HL-60/S4 treated with retinoic acid at 250 ng/mL for 4 days and 3 days (cell line): ENCODE data around the gene BOK.
"Not testable (repeated sequence)": the region's sequence is repeated elsewhere in the genome, so short reads cannot be mapped to it uniquely, and the experiment has no call there.

Experiments
- in situ Hi-C: fragments of 300-500 bp; cut with MboI; formaldehyde crosslinking; loops from 2 replicates; pipeline ENCODE4 v1.7.0; 2022; ENCODE audit warnings: low sequenced_read_pairs

The BOK gene

GRCh38 chr2:241558532-241559322 is at the start of gene BOK:
Gene BOK, plus strand, starts transcription at chr2:241558745. Its CDS starts 739 bp downstream, at chr2:241559484.
- in situ Hi-C loops, result no loop called here

GRCh38 chr2:241509155-241509784 is 49.3 kb upstream of the BOK start:
- in situ Hi-C loops, result no loop called here

- in situ Hi-C loops, result no loop called here
Measured at GRCh38 chr2:241511091-241511741, 47.3 kb upstream of the BOK start.

GRCh38 chr2:241514553-241514952 is 44.0 kb upstream of the BOK start:
- in situ Hi-C loops, result no loop called here

GRCh38 chr2:241514986-241515737 is 43.4 kb upstream of the BOK start:
- in situ Hi-C loops, result no loop called here

- in situ Hi-C loops, result no loop called here
Measured at GRCh38 chr2:241516520-241516965, 42.0 kb upstream of the BOK start.

- in situ Hi-C loops, result no loop called here
Measured at GRCh38 chr2:241517297-241517696, 41.2 kb upstream of the BOK start.

GRCh38 chr2:241519669-241520068 is 38.9 kb upstream of the BOK start:
- in situ Hi-C loops, result no loop called here

GRCh38 chr2:241522477-241522876 is 36.1 kb upstream of the BOK start:
- in situ Hi-C loops, result no loop called here

GRCh38 chr2:241525818-241526780 is 32.4 kb upstream of the BOK start:
- in situ Hi-C loops, result not testable (repeated sequence)

- in situ Hi-C loops, result no loop called here
Measured at GRCh38 chr2:241530571-241530970, 28.0 kb upstream of the BOK start.

- in situ Hi-C loops, result no loop called here
Measured at GRCh38 chr2:241531161-241531722, 27.3 kb upstream of the BOK start.

- in situ Hi-C loops, result no loop called here
Measured at GRCh38 chr2:241532168-241532567, 26.4 kb upstream of the BOK start.

GRCh38 chr2:241532733-241533601 is 25.6 kb upstream of the BOK start:
- in situ Hi-C loops, result no loop called here

- in situ Hi-C loops, result no loop called here
Measured at GRCh38 chr2:241534293-241534692, 24.3 kb upstream of the BOK start.

- in situ Hi-C loops, result no loop called here
Measured at GRCh38 chr2:241534701-241535375, 23.7 kb upstream of the BOK start.

- in situ Hi-C loops, result no loop called here
Measured at GRCh38 chr2:241535871-241536655, 22.5 kb upstream of the BOK start.
